Measurements from ENCODE around the gene DNAH17. TPM values are rescaled to one million over a fixed set of nuclear protein-coding genes. Genes with fewer than 3 reads are reported as not detected.

DNAH17 gene
- total and polyA plus RNA-seq, 2 donors (not counting 1 experiment from before 2014, with no cell fraction given), result 0.01 to 0.12 TPM

- Histone ChIP-seq H3K4me2 (replicated peaks; ENCODE audit: low read depth, low read length, poor library complexity, severe bottlenecking) (no peak overlapping the region), H3K4me1 (ENCODE audit: control insufficient read depth in 2 of 2, insufficient read depth in 2 of 2, low read length in 2 of 2) (no peaks in the 10 kb centered on the region), H3K27ac (ENCODE audit: low read length in 2 of 2) (no peak overlapping the region), H3K9ac (ENCODE audit: low read length) (no peak overlapping the region), H3K36me3 (replicated peaks in 1 of 2; ENCODE audit: control extremely low read depth in 1 of 2, control insufficient read depth in 1 of 2, extremely low read depth in 1 of 2, insufficient read depth in 2 of 2, low read length in 1 of 2) (no peaks in the 10 kb centered on the region), H3K4me3 (ENCODE audit: control extremely low read depth in 1 of 5, extremely low read depth in 1 of 5, insufficient read depth in 1 of 5, low read depth in 2 of 5, low read length in 4 of 5) (no peak overlapping the region), H3K27me3 (replicated peaks in 1 of 4; ENCODE audit: control extremely low read depth in 1 of 4, control insufficient read depth in 3 of 4, insufficient read depth in 4 of 4, low read length in 3 of 4) (peaks cover 0 to 6% (median 0%) of the 10 kb centered on the region in 4 experiments), H3K9me3 (ENCODE audit: control extremely low read depth in 1 of 3, control insufficient read depth in 2 of 3, insufficient read depth in 1 of 3, low read length in 2 of 3) (no peaks in the 10 kb centered on the region), H2AFZ (ENCODE audit: insufficient read depth, low read depth, low read length, poor library complexity, severe bottlenecking) (no peak overlapping the region), H4K20me1 (ENCODE audit: control insufficient read depth, insufficient read depth, low read length, poor library complexity, severe bottlenecking) (no peaks in the 10 kb centered on the region), H3K79me2 (ENCODE audit: control insufficient read depth, insufficient read depth, low read length) (no peaks in the 10 kb centered on the region)
- Mint-ChIP-seq H3K27me3 (peaks cover 7% of the 10 kb centered on the region), H3K4me1 (no peaks in the 10 kb centered on the region), H3K9me3 (ENCODE audit: insufficient read depth) (no peaks in the 10 kb centered on the region), H3K27ac (no peak overlapping the region), H3K4me3 (no peak overlapping the region)
- CTCF ChIA-PET, result interaction anchor here (1.7 kb wide), 1 partner anchor 10 kb away, joined by 6 read pairs; no protein-coding TSS in a partner anchor
- WGBS (ENCODE audit: insufficient coverage), result 95% methylated on average over 11 of the region's 11 CpGs
- ATAC-seq (ENCODE audit: low read depth) (no peak), DNase-seq (no peak)
- POLR2A ChIA-PET, result no interaction called here
- intact Hi-C loops (cut with micrococcal nuclease), result no loop called here
- TF ChIP-seq EZH2 (IDR thresholded peaks at IDR 0.05; ENCODE audit: borderline replicate concordance, insufficient read depth, low read depth, low read length, poor library complexity, severe bottlenecking) (no peak), CTCF (IDR thresholded peaks at IDR 0.05) (no peak)
Observed at GRCh38 chr17:78507526-78507925, 69.7 kb downstream of the DNAH17 start.

GRCh38 chr17:78506454-78507309, 70.5 kb downstream of the DNAH17 start:
- H3K27ac Mint-ChIP-seq, result no peak overlapping the region
- H3K9me3 Mint-ChIP-seq (ENCODE audit: insufficient read depth), result no peaks in the 10 kb centered on the region
- no peak overlapping the region for H3K4me3 Mint-ChIP-seq
- H3K4me1 ChIP-seq (ENCODE audit: control insufficient read depth in 2 of 2, insufficient read depth in 2 of 2, low read length in 2 of 2), result no peaks in the 10 kb centered on the region
- WGBS (ENCODE audit: insufficient coverage), result 77% methylated on average over 20 of the region's 20 CpGs
- H3K27me3 ChIP-seq (replicated peaks in 1 of 4; ENCODE audit: control extremely low read depth in 1 of 4, control insufficient read depth in 3 of 4, insufficient read depth in 4 of 4, low read length in 3 of 4), result peaks cover 0 to 6% (median 0%) of the 10 kb centered on the region in 4 experiments
- DNase-seq (no peak), ATAC-seq (ENCODE audit: low read depth) (no peak)
- POLR2A ChIA-PET, result no interaction called here
- H3K4me1 Mint-ChIP-seq, result no peaks in the 10 kb centered on the region
- H3K4me2 ChIP-seq (replicated peaks; ENCODE audit: low read depth, low read length, poor library complexity, severe bottlenecking), result no peak overlapping the region
- intact Hi-C loops (cut with micrococcal nuclease), result no loop called here
- H3K36me3 ChIP-seq (replicated peaks in 1 of 2; ENCODE audit: control extremely low read depth in 1 of 2, control insufficient read depth in 1 of 2, extremely low read depth in 1 of 2, insufficient read depth in 2 of 2, low read length in 1 of 2), result no peaks in the 10 kb centered on the region
- no peak overlapping the region for H3K27ac ChIP-seq (ENCODE audit: low read length in 2 of 2)
- CTCF ChIA-PET, result no interaction called here
- no peak overlapping the region for H2AFZ ChIP-seq (ENCODE audit: insufficient read depth, low read depth, low read length, poor library complexity, severe bottlenecking)
- H3K9me3 ChIP-seq (ENCODE audit: control extremely low read depth in 1 of 3, control insufficient read depth in 2 of 3, insufficient read depth in 1 of 3, low read length in 2 of 3), result no peaks in the 10 kb centered on the region
- TF ChIP-seq EZH2 (IDR thresholded peaks at IDR 0.05; ENCODE audit: borderline replicate concordance, insufficient read depth, low read depth, low read length, poor library complexity, severe bottlenecking), result no peak
- TF ChIP-seq CTCF (IDR thresholded peaks at IDR 0.05), result no peak
- H3K4me3 ChIP-seq (ENCODE audit: control extremely low read depth in 1 of 5, extremely low read depth in 1 of 5, insufficient read depth in 1 of 5, low read depth in 2 of 5, low read length in 4 of 5), result no peak overlapping the region
- no peaks in the 10 kb centered on the region for H3K79me2 ChIP-seq (ENCODE audit: control insufficient read depth, insufficient read depth, low read length)
- peaks cover 7% of the 10 kb centered on the region for H3K27me3 Mint-ChIP-seq
- no peaks in the 10 kb centered on the region for H4K20me1 ChIP-seq (ENCODE audit: control insufficient read depth, insufficient read depth, low read length, poor library complexity, severe bottlenecking)
- no peak overlapping the region for H3K9ac ChIP-seq (ENCODE audit: low read length)
